ENCODE results near the gene TSKU. TPM values are rescaled to one million over a fixed set of nuclear protein-coding genes. Genes with fewer than 3 reads are reported as not detected.

TSKU gene
- total RNA-seq, 1 experiment from 2014 or later = 40.6 TPM

DNA sequence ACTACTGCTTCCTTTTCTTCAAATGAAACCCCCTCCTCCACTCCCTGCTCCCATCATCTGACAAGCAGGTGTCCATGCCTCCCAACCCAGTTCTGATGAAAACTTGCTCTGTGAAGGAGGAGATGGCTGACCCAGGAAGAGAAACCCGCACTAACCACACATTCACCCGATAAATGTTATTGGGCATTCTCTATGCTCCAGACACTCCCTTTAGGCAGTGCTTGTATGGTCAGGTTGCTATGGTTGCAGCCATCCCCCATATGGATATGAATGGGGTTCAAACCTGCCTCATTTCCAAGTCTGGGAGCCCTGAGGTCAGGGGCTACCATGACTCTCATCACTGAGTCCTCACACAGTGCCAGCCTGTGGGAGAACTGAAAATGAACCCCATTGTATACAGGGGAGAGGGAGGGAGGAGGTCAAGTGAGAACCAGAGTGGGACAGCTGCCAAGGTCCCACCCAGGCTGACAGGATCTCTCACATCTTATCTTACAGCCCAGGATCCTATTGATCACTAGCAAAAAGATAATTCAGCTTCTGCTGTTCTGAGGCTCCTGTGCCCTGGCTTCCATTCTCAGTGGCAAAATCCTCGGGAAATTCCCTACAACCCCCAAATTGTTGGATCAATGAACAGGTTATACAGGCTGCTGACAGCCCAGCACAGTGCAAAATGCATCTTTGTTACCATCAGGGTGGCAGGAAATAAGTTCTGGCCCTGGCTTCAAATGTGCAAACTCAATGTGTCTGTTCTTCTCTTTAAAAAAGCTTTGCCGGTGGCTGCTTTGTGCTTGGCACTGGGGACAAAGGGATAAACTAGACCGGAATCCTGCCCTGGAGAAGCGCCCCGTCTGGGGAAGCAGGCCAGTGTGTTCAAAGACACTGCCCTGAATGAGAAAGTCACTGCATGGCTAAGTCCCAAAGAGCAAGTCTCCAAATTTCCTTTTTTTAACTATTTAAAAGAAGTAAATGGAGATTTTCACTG lies 54.8 kb downstream of the TSKU start:
- TF ChIP-seq, protein P1, sequence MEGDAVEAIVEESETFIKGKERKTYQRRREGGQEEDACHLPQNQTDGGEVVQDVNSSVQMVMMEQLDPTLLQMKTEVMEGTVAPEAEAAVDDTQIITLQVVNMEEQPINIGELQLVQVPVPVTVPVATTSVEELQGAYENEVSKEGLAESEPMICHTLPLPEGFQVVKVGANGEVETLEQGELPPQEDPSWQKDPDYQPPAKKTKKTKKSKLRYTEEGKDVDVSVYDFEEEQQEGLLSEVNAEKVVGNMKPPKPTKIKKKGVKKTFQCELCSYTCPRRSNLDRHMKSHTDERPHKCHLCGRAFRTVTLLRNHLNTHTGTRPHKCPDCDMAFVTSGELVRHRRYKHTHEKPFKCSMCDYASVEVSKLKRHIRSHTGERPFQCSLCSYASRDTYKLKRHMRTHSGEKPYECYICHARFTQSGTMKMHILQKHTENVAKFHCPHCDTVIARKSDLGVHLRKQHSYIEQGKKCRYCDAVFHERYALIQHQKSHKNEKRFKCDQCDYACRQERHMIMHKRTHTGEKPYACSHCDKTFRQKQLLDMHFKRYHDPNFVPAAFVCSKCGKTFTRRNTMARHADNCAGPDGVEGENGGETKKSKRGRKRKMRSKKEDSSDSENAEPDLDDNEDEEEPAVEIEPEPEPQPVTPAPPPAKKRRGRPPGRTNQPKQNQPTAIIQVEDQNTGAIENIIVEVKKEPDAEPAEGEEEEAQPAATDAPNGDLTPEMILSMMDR (IDR thresholded peaks at IDR 0.05; ENCODE audit: insufficient read depth in 1 of 2, low read depth in 1 of 2, low read length in 1 of 2, severe bottlenecking in 1 of 2, unreplicated experiment in 1 of 2) = no peak
- H3K4me1 ChIP-seq = peaks cover 13% of the 10 kb centered on the region
- no peak for DNase-seq
- Mint-ChIP-seq H3K9me3 (ENCODE audit: unreplicated experiment) (no peaks in the 10 kb centered on the region), H3K36me3 (ENCODE audit: insufficient read depth, unreplicated experiment) (no peaks in the 10 kb centered on the region), H3K27ac (ENCODE audit: unreplicated experiment) (no peak overlapping the region), H3K4me3 (ENCODE audit: unreplicated experiment) (no peak overlapping the region), H3K27me3 (ENCODE audit: insufficient read depth, unreplicated experiment) (peaks cover 6% of the 10 kb centered on the region), H3K4me1 (ENCODE audit: low read depth, unreplicated experiment) (peaks cover 19% of the 10 kb centered on the region)
- CTCF ChIA-PET = interaction anchor here (1.0 to 1.6 kb wide), 3 partner anchors 25 to 116 kb away, joined by 3 to 5 read pairs (median 4); no protein-coding TSS in a partner anchor
- intact Hi-C loops (cut with micrococcal nuclease; ENCODE audit: unreplicated experiment) = loop anchor here (1.0 to 2.0 kb wide), 2 partner anchors 31 to 104 kb away; no protein-coding TSS in a partner anchor
- no peaks in the 10 kb centered on the region for H3K36me3 ChIP-seq (ENCODE audit: control insufficient read depth, insufficient read depth, low read length)
- no peaks in the 10 kb centered on the region for H3K27me3 ChIP-seq (replicated peaks; ENCODE audit: control insufficient read depth, insufficient read depth, low read length)
- no peaks in the 10 kb centered on the region for H3K9me3 ChIP-seq
- no TSS peak for BruUV-seq (replicated peaks)
- no peak overlapping the region for H3K4me3 ChIP-seq (ENCODE audit: low read depth, low read length)
- POLR2A ChIA-PET = no interaction called here

DNA sequence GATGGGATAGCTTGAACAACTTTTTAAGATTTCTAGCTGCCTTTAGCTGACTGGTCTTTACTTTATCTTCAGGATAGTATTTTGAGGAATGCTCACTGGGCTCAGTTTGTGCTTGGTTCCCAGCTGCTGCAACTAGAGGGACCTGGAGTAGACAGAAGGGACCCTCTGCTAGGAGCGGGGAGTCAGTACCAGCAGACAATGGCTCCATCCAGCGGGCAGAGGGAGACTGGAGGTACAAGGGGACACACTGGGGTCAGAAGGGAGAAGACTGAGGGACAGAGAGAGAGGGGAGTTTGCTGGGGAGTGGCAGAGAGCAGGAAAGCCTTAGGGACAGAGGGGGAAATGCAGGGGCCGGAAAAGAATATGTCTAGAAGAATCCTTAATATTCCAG lies 55.5 kb downstream of the TSKU start:
- peak; percentile 71 to 73 for DNase-seq
- H3K36me3 Mint-ChIP-seq (ENCODE audit: insufficient read depth, unreplicated experiment) = no peaks in the 10 kb centered on the region
- ChIA-PET POLR2A (no interaction called here), CTCF (interaction anchor here (1.0 to 1.6 kb wide), 3 partner anchors 25 to 117 kb away, joined by 3 to 5 read pairs (median 4); no protein-coding TSS in a partner anchor)
- Histone ChIP-seq H3K36me3 (ENCODE audit: control insufficient read depth, insufficient read depth, low read length) (no peaks in the 10 kb centered on the region), H3K4me3 (ENCODE audit: low read depth, low read length) (no peak overlapping the region), H3K4me1 (peaks cover 13% of the 10 kb centered on the region), H3K27me3 (replicated peaks; ENCODE audit: control insufficient read depth, insufficient read depth, low read length) (no peaks in the 10 kb centered on the region), H3K9me3 (no peaks in the 10 kb centered on the region)
- no peaks in the 10 kb centered on the region for H3K9me3 Mint-ChIP-seq (ENCODE audit: unreplicated experiment)
- H3K4me1 Mint-ChIP-seq (ENCODE audit: low read depth, unreplicated experiment) = peaks cover 19% of the 10 kb centered on the region
- no peak overlapping the region for H3K4me3 Mint-ChIP-seq (ENCODE audit: unreplicated experiment)
- intact Hi-C loops (cut with micrococcal nuclease; ENCODE audit: unreplicated experiment) = loop anchor here (1.0 to 2.0 kb wide), 2 partner anchors 32 to 104 kb away; no protein-coding TSS in a partner anchor
- BruUV-seq (replicated peaks) = no TSS peak
- peaks cover 4% of the 10 kb centered on the region for H3K27me3 Mint-ChIP-seq (ENCODE audit: insufficient read depth, unreplicated experiment)
- TF ChIP-seq, protein P1 (IDR thresholded peaks at IDR 0.05; ENCODE audit: insufficient read depth in 1 of 2, low read depth in 1 of 2, low read length in 1 of 2, severe bottlenecking in 1 of 2, unreplicated experiment in 1 of 2) = peak; percentile 35 to 78
- no peak overlapping the region for H3K27ac Mint-ChIP-seq (ENCODE audit: unreplicated experiment)

DNA sequence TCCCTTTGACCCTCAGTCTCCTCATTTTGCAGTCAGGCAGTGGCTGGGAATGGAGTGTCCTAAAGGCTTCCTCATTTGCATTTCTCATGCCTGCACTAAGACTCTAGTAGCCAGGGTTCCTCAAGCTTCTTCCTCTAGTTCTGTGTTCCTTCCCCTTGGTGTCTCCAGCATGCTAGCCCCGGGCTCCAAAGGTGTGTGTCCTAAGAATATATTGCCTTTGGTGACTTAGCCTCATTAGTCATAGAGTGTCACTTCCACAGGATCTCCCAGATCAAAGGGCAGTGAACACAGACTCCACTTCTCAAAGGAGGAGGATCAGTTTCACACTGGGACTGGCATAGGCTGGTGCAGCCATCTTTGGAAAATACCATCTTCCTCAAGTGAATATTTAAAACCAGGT lies 56.2 kb downstream of the TSKU start:
- POLR2A ChIA-PET = no interaction called here
- BruUV-seq (replicated peaks) = no TSS peak

More for the DNA sequence above, 56.2 kb downstream of the TSKU start:
- CTCF ChIA-PET = interaction anchor here (1.2 to 1.6 kb wide), 2 partner anchors 24 to 105 kb away, joined by 3 to 4 read pairs; no protein-coding TSS in a partner anchor
- Histone ChIP-seq H3K9me3 (no peaks in the 10 kb centered on the region), H3K4me1 (peaks cover 13% of the 10 kb centered on the region), H3K27me3 (replicated peaks; ENCODE audit: control insufficient read depth, insufficient read depth, low read length) (no peaks in the 10 kb centered on the region), H3K36me3 (ENCODE audit: control insufficient read depth, insufficient read depth, low read length) (no peaks in the 10 kb centered on the region), H3K4me3 (ENCODE audit: low read depth, low read length) (no peak overlapping the region)
- no peaks in the 10 kb centered on the region for H3K36me3 Mint-ChIP-seq (ENCODE audit: insufficient read depth, unreplicated experiment)
- H3K4me3 Mint-ChIP-seq (ENCODE audit: unreplicated experiment) = no peak overlapping the region
- H3K27ac Mint-ChIP-seq (ENCODE audit: unreplicated experiment) = no peak overlapping the region
- DNase-seq = peak; percentile 43 to 71
- TF ChIP-seq, protein P1 (IDR thresholded peaks at IDR 0.05; ENCODE audit: insufficient read depth in 1 of 2, low read depth in 1 of 2, low read length in 1 of 2, severe bottlenecking in 1 of 2, unreplicated experiment in 1 of 2) = no peak
- intact Hi-C loops (cut with micrococcal nuclease; ENCODE audit: unreplicated experiment) = loop anchor here (2.0 kb wide), 1 partner anchor 33 kb away; no protein-coding TSS in a partner anchor
- no peaks in the 10 kb centered on the region for H3K9me3 Mint-ChIP-seq (ENCODE audit: unreplicated experiment)
- peaks cover 19% of the 10 kb centered on the region for H3K4me1 Mint-ChIP-seq (ENCODE audit: low read depth, unreplicated experiment)
- peaks cover 4% of the 10 kb centered on the region for H3K27me3 Mint-ChIP-seq (ENCODE audit: insufficient read depth, unreplicated experiment)

Measured in Caco-2 (cell line).